ENCODE measurements around the gene TAX1BP3. TPM values are rescaled to one million over a fixed set of nuclear protein-coding genes. Genes with fewer than 3 reads are reported as not detected.

TAX1BP3 gene
- total and polyA plus RNA-seq, 9 of the 15 experiments (the other 6 are each of a cell fraction or from before 2014, with no cell fraction given), result 0.99 to 14.5 (median 6.2) TPM

DNA sequence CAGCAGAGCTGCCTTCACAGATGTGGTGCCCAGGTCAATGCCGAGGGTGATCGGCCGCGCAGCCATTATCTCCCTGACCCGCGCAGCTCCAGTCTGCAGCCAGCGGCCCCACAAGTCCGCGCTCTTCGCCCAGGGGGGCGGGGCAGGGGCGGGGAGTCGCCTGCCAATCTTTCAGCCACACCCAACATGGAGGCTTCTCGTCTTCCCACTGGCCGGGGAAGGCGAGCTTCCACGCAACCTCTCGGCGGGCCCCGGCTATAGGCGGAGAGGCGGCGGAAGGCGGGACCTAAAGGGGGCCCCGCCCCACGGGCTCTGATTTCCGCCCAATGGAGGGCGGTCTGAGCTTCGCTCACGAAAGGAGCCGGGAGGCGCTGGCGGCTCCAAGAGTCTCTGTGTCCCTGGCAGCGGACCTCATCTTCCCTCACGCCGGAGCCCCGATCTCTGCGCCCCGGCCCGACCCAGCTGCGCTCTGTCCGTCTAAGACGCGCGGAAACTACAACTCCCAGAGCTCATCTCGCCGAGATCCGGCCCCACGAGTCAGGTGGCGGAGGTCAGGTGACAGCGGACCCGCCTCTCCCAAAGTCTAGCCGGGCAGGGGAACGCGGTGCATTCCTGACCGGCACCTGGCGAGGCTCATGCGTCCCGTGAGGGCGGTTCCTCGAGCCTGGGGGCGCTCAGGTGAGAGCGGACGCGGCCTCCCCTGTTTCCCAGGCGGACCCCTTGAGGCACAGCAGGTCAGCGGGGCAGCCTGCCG lies 32.0 kb downstream of the TAX1BP3 start, which contains the start of the genes CTNS and SHPK (continued):
- TF ChIP-seq SFPQ (IDR thresholded peaks at IDR 0.05; ENCODE audit: low read depth, low read length) (no peak), ZNF146 (CRISPR knock-in tag; IDR thresholded peaks at IDR 0.05; ENCODE audit: unreplicated experiment) (no peak), CXXC5 (CRISPR knock-in tag; IDR thresholded peaks at IDR 0.05) (peak; percentile 63; the same call in 1 of the 2 replicates), MECOM (CRISPR knock-in tag; IDR thresholded peaks at IDR 0.05) (no peak), ZBTB1 (CRISPR knock-in tag; IDR thresholded peaks at IDR 0.05; ENCODE audit: borderline replicate concordance, low read depth) (no peak), MCM3 (IDR thresholded peaks at IDR 0.05) (no peak), POLR2AphosphoS2 (IDR thresholded peaks at IDR 0.05; ENCODE audit: low read length) (no peak), NEUROD1 (IDR thresholded peaks at IDR 0.05; ENCODE audit: borderline replicate concordance, low read depth, low read length, partially characterized antibody) (no peak), RBFOX2 (IDR thresholded peaks at IDR 0.05; ENCODE audit: low read depth, low read length) (peak; percentile 84), RBM14 (IDR thresholded peaks at IDR 0.05; ENCODE audit: borderline replicate concordance, insufficient read depth, low read depth, low read length) (no peak), GABPA (tag; conservative IDR thresholded peaks at IDR 0.05; ENCODE audit: low read depth) (peak; percentile 93), ARID2 (IDR thresholded peaks at IDR 0.05) (no peak), ZNF449 (CRISPR knock-in tag; IDR thresholded peaks at IDR 0.05) (no peak), TAF9B (IDR thresholded peaks at IDR 0.05; ENCODE audit: partially characterized antibody) (no peak), RCOR1 (IDR thresholded peaks at IDR 0.05; ENCODE audit: borderline replicate concordance in 1 of 2, low read depth in 2 of 2, low read length in 2 of 2) (no peak), BCL6 (CRISPR knock-in tag; IDR thresholded peaks at IDR 0.05) (no peak), YBX1 (IDR thresholded peaks at IDR 0.05) (no peak)
- TF ChIP-seq, protein P1, sequence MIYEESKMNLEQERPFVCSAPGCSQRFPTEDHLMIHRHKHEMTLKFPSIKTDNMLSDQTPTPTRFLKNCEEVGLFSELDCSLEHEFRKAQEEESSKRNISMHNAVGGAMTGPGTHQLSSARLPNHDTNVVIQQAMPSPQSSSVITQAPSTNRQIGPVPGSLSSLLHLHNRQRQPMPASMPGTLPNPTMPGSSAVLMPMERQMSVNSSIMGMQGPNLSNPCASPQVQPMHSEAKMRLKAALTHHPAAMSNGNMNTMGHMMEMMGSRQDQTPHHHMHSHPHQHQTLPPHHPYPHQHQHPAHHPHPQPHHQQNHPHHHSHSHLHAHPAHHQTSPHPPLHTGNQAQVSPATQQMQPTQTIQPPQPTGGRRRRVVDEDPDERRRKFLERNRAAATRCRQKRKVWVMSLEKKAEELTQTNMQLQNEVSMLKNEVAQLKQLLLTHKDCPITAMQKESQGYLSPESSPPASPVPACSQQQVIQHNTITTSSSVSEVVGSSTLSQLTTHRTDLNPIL (CRISPR knock-in tag; IDR thresholded peaks at IDR 0.05), result no peak

Measured in K562 (cell line).